Measurements from ENCODE around the gene BNIP5. TPM values are rescaled to one million over a fixed set of nuclear protein-coding genes. Genes with fewer than 3 reads are reported as not detected.

The BNIP5 gene
- total RNA-seq, 1 experiment from 2014 or later, result not detected

- Mint-ChIP-seq H3K36me3 (no peaks in the 10 kb centered on the region), H3K27me3 (ENCODE audit: low read depth) (no peaks in the 10 kb centered on the region), H3K4me1 (peaks cover 27% of the 10 kb centered on the region), H3K4me3 (no peak overlapping the region), H3K27ac (no peak overlapping the region), H3K9me3 (no peaks in the 10 kb centered on the region)
- DNase-seq (ENCODE audit: low spot score) (no peak), ATAC-seq (no peak)
- POLR2A ChIA-PET, result interaction anchor here (0.6 kb wide), 1 partner anchor 610 kb away, joined by 4 read pairs; no protein-coding TSS in a partner anchor
- CTCF ChIA-PET, result interaction anchor here (0.7 to 1.1 kb wide), 4 partner anchors 14 to 236 kb away, joined by 3 to 4 read pairs (median 4); no protein-coding TSS in a partner anchor
- TF ChIP-seq TCF7 (CRISPR knock-in tag; IDR thresholded peaks at IDR 0.05; ENCODE audit: low read depth) (no peak), JAZF1 (CRISPR knock-in tag; IDR thresholded peaks at IDR 0.05) (no peak), RELA (CRISPR knock-in tag; IDR thresholded peaks at IDR 0.05; ENCODE audit: borderline replicate concordance) (no peak), FOXP1 (CRISPR knock-in tag; IDR thresholded peaks at IDR 0.05; ENCODE audit: borderline replicate concordance) (no peak), ZNF281 (CRISPR knock-in tag; IDR thresholded peaks at IDR 0.05) (no peak), FOXJ3 (CRISPR knock-in tag; IDR thresholded peaks at IDR 0.05; ENCODE audit: borderline replicate concordance) (no peak), IRF2 (CRISPR knock-in tag; IDR thresholded peaks at IDR 0.05; ENCODE audit: borderline replicate concordance, low read depth) (no peak), GRHL2 (CRISPR knock-in tag; IDR thresholded peaks at IDR 0.05; ENCODE audit: insufficient replicate concordance, severe bottlenecking) (no peak), HMGA2 (CRISPR knock-in tag; IDR thresholded peaks at IDR 0.05) (no peak), NFE2L1 (CRISPR knock-in tag; IDR thresholded peaks at IDR 0.05) (no peak), SMAD3 (CRISPR knock-in tag; IDR thresholded peaks at IDR 0.05; ENCODE audit: borderline replicate concordance) (no peak)
- TF ChIP-seq, protein P1, sequence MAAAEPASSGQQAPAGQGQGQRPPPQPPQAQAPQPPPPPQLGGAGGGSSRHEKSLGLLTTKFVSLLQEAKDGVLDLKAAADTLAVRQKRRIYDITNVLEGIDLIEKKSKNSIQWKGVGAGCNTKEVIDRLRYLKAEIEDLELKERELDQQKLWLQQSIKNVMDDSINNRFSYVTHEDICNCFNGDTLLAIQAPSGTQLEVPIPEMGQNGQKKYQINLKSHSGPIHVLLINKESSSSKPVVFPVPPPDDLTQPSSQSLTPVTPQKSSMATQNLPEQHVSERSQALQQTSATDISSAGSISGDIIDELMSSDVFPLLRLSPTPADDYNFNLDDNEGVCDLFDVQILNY (CRISPR knock-in tag; IDR thresholded peaks at IDR 0.05), result no peak
- TF ChIP-seq, protein P2, sequence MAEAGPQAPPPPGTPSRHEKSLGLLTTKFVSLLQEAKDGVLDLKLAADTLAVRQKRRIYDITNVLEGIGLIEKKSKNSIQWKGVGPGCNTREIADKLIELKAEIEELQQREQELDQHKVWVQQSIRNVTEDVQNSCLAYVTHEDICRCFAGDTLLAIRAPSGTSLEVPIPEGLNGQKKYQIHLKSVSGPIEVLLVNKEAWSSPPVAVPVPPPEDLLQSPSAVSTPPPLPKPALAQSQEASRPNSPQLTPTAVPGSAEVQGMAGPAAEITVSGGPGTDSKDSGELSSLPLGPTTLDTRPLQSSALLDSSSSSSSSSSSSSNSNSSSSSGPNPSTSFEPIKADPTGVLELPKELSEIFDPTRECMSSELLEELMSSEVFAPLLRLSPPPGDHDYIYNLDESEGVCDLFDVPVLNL (CRISPR knock-in tag; IDR thresholded peaks at IDR 0.05; ENCODE audit: borderline replicate concordance, low read depth), result no peak
- TF ChIP-seq, protein P3, sequence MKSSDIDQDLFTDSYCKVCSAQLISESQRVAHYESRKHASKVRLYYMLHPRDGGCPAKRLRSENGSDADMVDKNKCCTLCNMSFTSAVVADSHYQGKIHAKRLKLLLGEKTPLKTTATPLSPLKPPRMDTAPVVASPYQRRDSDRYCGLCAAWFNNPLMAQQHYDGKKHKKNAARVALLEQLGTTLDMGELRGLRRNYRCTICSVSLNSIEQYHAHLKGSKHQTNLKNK (CRISPR knock-in tag; IDR thresholded peaks at IDR 0.05), result no peak
- TF ChIP-seq, protein P4, sequence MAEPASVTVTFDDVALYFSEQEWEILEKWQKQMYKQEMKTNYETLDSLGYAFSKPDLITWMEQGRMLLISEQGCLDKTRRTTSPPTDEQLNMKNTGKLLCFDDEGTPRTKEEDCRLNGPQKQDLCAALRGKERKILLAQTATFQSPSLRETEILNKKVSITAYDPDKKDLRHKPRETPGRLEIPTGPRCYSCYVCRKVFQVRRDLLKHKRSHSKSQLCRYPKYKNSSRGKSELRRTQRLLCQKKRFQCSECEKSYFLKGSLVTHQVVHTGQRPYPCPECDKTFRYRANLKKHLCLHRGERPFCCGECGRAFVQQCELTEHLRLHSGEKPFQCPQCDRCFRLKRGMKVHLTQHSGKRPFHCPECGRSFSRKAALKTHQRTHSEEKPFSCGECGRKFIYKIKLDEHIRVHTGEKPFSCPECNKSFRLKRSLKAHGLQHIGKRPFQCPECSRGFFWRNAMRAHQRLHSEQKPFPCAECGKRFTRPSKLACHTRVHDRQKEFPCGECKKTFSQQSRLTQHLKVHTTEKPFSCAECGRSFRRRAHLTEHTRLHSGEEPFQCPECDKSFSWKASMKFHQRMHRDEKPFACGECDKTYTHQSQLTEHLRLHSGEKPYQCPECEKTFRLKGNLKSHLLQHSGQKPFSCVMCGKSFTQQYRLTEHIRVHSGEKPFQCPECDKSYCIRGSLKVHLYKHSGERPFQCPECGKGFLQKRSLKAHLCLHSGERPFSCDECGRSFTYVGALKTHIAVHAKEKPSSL (CRISPR knock-in tag; conservative IDR thresholded peaks at IDR 0.05), result no peak
- TF ChIP-seq, protein P5, sequence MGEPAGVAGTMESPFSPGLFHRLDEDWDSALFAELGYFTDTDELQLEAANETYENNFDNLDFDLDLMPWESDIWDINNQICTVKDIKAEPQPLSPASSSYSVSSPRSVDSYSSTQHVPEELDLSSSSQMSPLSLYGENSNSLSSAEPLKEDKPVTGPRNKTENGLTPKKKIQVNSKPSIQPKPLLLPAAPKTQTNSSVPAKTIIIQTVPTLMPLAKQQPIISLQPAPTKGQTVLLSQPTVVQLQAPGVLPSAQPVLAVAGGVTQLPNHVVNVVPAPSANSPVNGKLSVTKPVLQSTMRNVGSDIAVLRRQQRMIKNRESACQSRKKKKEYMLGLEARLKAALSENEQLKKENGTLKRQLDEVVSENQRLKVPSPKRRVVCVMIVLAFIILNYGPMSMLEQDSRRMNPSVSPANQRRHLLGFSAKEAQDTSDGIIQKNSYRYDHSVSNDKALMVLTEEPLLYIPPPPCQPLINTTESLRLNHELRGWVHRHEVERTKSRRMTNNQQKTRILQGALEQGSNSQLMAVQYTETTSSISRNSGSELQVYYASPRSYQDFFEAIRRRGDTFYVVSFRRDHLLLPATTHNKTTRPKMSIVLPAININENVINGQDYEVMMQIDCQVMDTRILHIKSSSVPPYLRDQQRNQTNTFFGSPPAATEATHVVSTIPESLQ (CRISPR knock-in tag; IDR thresholded peaks at IDR 0.05), result no peak
- TF ChIP-seq, protein P6, sequence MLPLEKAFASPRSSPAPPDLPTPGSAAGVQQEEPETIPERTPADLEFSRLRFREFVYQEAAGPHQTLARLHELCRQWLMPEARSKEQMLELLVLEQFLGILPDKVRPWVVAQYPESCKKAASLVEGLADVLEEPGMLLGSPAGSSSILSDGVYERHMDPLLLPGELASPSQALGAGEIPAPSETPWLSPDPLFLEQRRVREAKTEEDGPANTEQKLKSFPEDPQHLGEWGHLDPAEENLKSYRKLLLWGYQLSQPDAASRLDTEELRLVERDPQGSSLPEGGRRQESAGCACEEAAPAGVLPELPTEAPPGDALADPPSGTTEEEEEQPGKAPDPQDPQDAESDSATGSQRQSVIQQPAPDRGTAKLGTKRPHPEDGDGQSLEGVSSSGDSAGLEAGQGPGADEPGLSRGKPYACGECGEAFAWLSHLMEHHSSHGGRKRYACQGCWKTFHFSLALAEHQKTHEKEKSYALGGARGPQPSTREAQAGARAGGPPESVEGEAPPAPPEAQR (CRISPR knock-in tag; IDR thresholded peaks at IDR 0.05), result no peak
- TF ChIP-seq, protein P7, sequence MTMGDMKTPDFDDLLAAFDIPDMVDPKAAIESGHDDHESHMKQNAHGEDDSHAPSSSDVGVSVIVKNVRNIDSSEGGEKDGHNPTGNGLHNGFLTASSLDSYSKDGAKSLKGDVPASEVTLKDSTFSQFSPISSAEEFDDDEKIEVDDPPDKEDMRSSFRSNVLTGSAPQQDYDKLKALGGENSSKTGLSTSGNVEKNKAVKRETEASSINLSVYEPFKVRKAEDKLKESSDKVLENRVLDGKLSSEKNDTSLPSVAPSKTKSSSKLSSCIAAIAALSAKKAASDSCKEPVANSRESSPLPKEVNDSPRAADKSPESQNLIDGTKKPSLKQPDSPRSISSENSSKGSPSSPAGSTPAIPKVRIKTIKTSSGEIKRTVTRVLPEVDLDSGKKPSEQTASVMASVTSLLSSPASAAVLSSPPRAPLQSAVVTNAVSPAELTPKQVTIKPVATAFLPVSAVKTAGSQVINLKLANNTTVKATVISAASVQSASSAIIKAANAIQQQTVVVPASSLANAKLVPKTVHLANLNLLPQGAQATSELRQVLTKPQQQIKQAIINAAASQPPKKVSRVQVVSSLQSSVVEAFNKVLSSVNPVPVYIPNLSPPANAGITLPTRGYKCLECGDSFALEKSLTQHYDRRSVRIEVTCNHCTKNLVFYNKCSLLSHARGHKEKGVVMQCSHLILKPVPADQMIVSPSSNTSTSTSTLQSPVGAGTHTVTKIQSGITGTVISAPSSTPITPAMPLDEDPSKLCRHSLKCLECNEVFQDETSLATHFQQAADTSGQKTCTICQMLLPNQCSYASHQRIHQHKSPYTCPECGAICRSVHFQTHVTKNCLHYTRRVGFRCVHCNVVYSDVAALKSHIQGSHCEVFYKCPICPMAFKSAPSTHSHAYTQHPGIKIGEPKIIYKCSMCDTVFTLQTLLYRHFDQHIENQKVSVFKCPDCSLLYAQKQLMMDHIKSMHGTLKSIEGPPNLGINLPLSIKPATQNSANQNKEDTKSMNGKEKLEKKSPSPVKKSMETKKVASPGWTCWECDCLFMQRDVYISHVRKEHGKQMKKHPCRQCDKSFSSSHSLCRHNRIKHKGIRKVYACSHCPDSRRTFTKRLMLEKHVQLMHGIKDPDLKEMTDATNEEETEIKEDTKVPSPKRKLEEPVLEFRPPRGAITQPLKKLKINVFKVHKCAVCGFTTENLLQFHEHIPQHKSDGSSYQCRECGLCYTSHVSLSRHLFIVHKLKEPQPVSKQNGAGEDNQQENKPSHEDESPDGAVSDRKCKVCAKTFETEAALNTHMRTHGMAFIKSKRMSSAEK (CRISPR knock-in tag; IDR thresholded peaks at IDR 0.05; ENCODE audit: borderline replicate concordance), result no peak
These were observed 38.3 kb upstream of the BNIP5 start for GRCh38 chr6:36374972-36375371.
